Esophagus (tissue), 2 donors: Measurements from ENCODE around the gene TAS2R7. TPM values are rescaled to one million over a fixed set of nuclear protein-coding genes. Genes with fewer than 3 reads are reported as not detected.

ENCODE experiments used
- H3K27ac ChIP-seq, 2 donors: one replicate each; pipeline ENCODE4 v1.5.1; 2013; ENCODE audit warnings: low read depth in 2 of 2, mild to moderate bottlenecking in 2 of 2, inconsistent platforms in 1 of 2, low read length in 1 of 2, moderate library complexity in 1 of 2
- H3K27me3 ChIP-seq, 2 donors: one replicate each; pipeline ENCODE4 v1.6.1; 2013; ENCODE audit warnings: low read length in 2 of 2, control low read depth in 1 of 2, mild to moderate bottlenecking in 1 of 2; ENCODE audit not compliant: insufficient read depth in 2 of 2, control insufficient read depth in 1 of 2
- H3K36me3 ChIP-seq, 2 donors: one replicate each; pipeline ENCODE4 v1.6.1; 2013; ENCODE audit warnings: low read length in 1 of 2; ENCODE audit not compliant: control insufficient read depth in 2 of 2, insufficient read depth in 2 of 2
- H3K4me1 ChIP-seq, 2 donors: one replicate each; pipeline ENCODE4 v1.6.1; 2013; ENCODE audit warnings: low read length in 1 of 2; ENCODE audit not compliant: control insufficient read depth in 2 of 2, insufficient read depth in 2 of 2
- H3K4me3 ChIP-seq, 2 donors: one replicate each; pipeline ENCODE4 v1.5.1; 2013; ENCODE audit warnings: low read length in 2 of 2, mild to moderate bottlenecking in 2 of 2, low read depth in 1 of 2, moderate library complexity in 1 of 2
- H3K9me3 ChIP-seq, 2 donors: one replicate each; pipeline ENCODE4 v1.6.1; 2013; ENCODE audit warnings: mild to moderate bottlenecking in 2 of 2, low read depth in 1 of 2, low read length in 1 of 2, moderate library complexity in 1 of 2; ENCODE audit not compliant: control insufficient read depth in 2 of 2, insufficient read depth in 1 of 2
- WGBS, 2 donors: extraction: QIAGEN DNeasy Blood & Tissue Kit; methylation state at CpG; one replicate each; pipeline ENCODE4 v1.1.7; 2013; 5-methylcytosine and 5-hydroxymethylcytosine counted together
- polyA plus RNA-seq, 2 donors: library from polyadenylated mRNA; stranded (reverse); fragments of 200-250 nt; gene quantifications; one replicate each; pipeline ENCODE4 v1.2.3, GENCODE V29; 2013
- donor health status: healthy with polysubstance abuse.
- donor health status: Bipolar disorder and iron deficiency.

Gene TAS2R7
- polyA plus RNA-seq, 2 donors = not detected

GRCh38 chr12:10756194-10756593, 46.2 kb downstream of the TAS2R7 start:
- Histone ChIP-seq H3K36me3 (no peaks in the 10 kb centered on the region), H3K4me3 (no peak overlapping the region), H3K4me1 (no peaks in the 10 kb centered on the region), H3K9me3 (peaks cover 0 to 9% of the 10 kb centered on the region in 2 donors), H3K27ac (no peak overlapping the region), H3K27me3 (no peaks in the 10 kb centered on the region)
- 82 to 86% methylated on average over 4 of the region's 4 CpGs for WGBS, 2 donors

GRCh38 chr12:10753059-10753458, 49.4 kb downstream of the TAS2R7 start:
- Histone ChIP-seq H3K36me3 (no peaks in the 10 kb centered on the region), H3K4me3 (no peak overlapping the region)
- 35 to 47% methylated on average over 4 of the region's 4 CpGs for WGBS, 2 donors

More at GRCh38 chr12:10753059-10753458, 49.4 kb downstream of the TAS2R7 start:
- Histone ChIP-seq H3K27ac (no peak overlapping the region), H3K27me3 (no peaks in the 10 kb centered on the region), H3K9me3 (peaks cover 0 to 9% of the 10 kb centered on the region in 2 donors), H3K4me1 (no peaks in the 10 kb centered on the region)

Other genes starting within 250 kb of the TAS2R7 start
- 10 to 100 TPM; 16.4 to 27.0 TPM for gene MAGOHB, start 189.0 kb downstream of the TAS2R7 start, polyA plus RNA-seq
- gene STYK1, start 128.6 kb downstream of the TAS2R7 start, polyA plus RNA-seq = 1 to 10 TPM; 5.4 to 7.0 TPM
- gene YBX3, start 79.3 kb downstream of the TAS2R7 start, polyA plus RNA-seq = 100 to 1,000 TPM; 399 to 433 TPM
- gene TAS2R8, start 4.7 kb upstream of the TAS2R7 start, polyA plus RNA-seq = not detected
- not detected for gene TAS2R9, start 7.5 kb upstream of the TAS2R7 start, polyA plus RNA-seq
- gene TAS2R10, start 23.7 kb upstream of the TAS2R7 start, polyA plus RNA-seq = not detected
- 1 to 10 TPM; 2.1 to 3.3 TPM for gene PRR4, start 46.8 kb upstream of the TAS2R7 start, polyA plus RNA-seq
- gene PRH1, start 81.6 kb upstream of the TAS2R7 start, polyA plus RNA-seq = 1 to 10 TPM in 1 of 2 donors, under 1 TPM in 1; 0.35 to 1.3 TPM
- gene TAS2R13, start 106.9 kb upstream of the TAS2R7 start, polyA plus RNA-seq = not detected
- not detected for gene PRH2, start 126.6 kb upstream of the TAS2R7 start, polyA plus RNA-seq
- gene TAS2R14, start 136.6 kb upstream of the TAS2R7 start, polyA plus RNA-seq = under 1 TPM; 0.35 to 0.94 TPM
- not detected for gene TAS2R50, start 184.3 kb upstream of the TAS2R7 start, polyA plus RNA-seq
- gene TAS2R20, start 195.7 kb upstream of the TAS2R7 start, polyA plus RNA-seq = under 1 TPM; 0.07 to 0.08 TPM
- gene TAS2R19, start 220.0 kb upstream of the TAS2R7 start, polyA plus RNA-seq = under 1 TPM in 1 of 2 donors, not detected in 1; 0.08 TPM
- gene TAS2R31, start 228.8 kb upstream of the TAS2R7 start, polyA plus RNA-seq = under 1 TPM; 0.09 to 0.16 TPM